H1 (cell line): ENCODE measurements around the gene IZUMO4. TPM values are rescaled to one million over a fixed set of nuclear protein-coding genes. Genes with fewer than 3 reads are reported as not detected.

Source experiments
- CTCF ChIA-PET: fragments of 300-600 bp; sonication (Branson Sonifier 250); formaldehyde crosslinking; loops from one replicate; lab custom pipeline; 2021; ENCODE audit not compliant: partially characterized antibody; lab: Charles Lee
- POLR2A ChIA-PET: fragments of 300-600 bp; sonication (Branson Sonifier 250); formaldehyde crosslinking; loops from one replicate; lab custom pipeline; 2021; ENCODE audit warnings: inconsistent platforms; ENCODE audit not compliant: partially characterized antibody; lab: Charles Lee
- DNase-seq, 2 experiments: peaks; one replicate each; pipeline versions ENCODE4 v3.0.0 to v3.0.0-alpha.2; 2010 to 2022; ENCODE audit warnings: low spot score in 2 of 2, low read depth in 1 of 2, mixed read lengths in 1 of 2
- FAIRE-seq: peaks from 2 replicates; lab custom pipeline; 2011; peaks lifted over from hg19 to GRCh38; lab: Jason Lieb, UNC
- H2AFZ ChIP-seq: 2 replicates; pipeline ENCODE4 v1.8.1; 2012; ENCODE audit warnings: low read length, inconsistent platforms
- H2AK5ac ChIP-seq: 2 replicates; pipeline ENCODE4 v1.6.1; 2013; ENCODE audit warnings: low read depth, low read length
- H2BK120ac ChIP-seq: replicated peaks from 2 replicates; pipeline ENCODE3; 2013; ENCODE audit warnings: low read depth, low read length, inconsistent platforms
- H2BK12ac ChIP-seq: 2 replicates; pipeline ENCODE4 v1.6.1; 2013; ENCODE audit warnings: low read depth, low read length
- H2BK15ac ChIP-seq: 2 replicates; pipeline ENCODE4 v1.6.1; 2013; ENCODE audit warnings: low read length
- H2BK20ac ChIP-seq: 2 replicates; pipeline ENCODE4 v1.6.1; 2013; ENCODE audit warnings: low read length
- H2BK5ac ChIP-seq: 2 replicates; pipeline ENCODE4 v1.6.1; 2013; ENCODE audit warnings: low read depth, low read length
- H3K14ac ChIP-seq: 2 replicates; pipeline ENCODE4 v1.6.1; 2013; ENCODE audit warnings: inconsistent platforms; ENCODE audit not compliant: insufficient read length
- H3K18ac ChIP-seq: 2 replicates; pipeline ENCODE4 v1.6.1; 2013; ENCODE audit warnings: low read length; ENCODE audit errors: extremely low read depth
- H3K23ac ChIP-seq: 2 replicates; pipeline ENCODE4 v1.6.1; 2013; ENCODE audit warnings: inconsistent platforms; ENCODE audit not compliant: insufficient read length
- H3K23me2 ChIP-seq: 2 replicates; pipeline ENCODE4 v1.6.1; 2013; ENCODE audit warnings: low read depth, low read length
- H3K27ac ChIP-seq: 2 replicates; pipeline ENCODE4 v1.6.1; 2011; ENCODE audit warnings: low read depth, low read length, inconsistent platforms
- H3K27me3 ChIP-seq, 4 experiments: replicated peaks in 1 of 4; 1 replicate in 1 of 4; 2 replicates in 3 of 4; pipeline versions ENCODE4 v1.6.1 to v1.8.1; 2011 to 2013; ENCODE audit warnings: low read length in 3 of 4, mild to moderate bottlenecking in 3 of 4, inconsistent platforms in 2 of 4, mixed read lengths in 2 of 4, moderate library complexity in 1 of 4; ENCODE audit not compliant: control insufficient read depth in 3 of 4, insufficient read depth in 3 of 4; ENCODE audit errors: extremely low read depth in 1 of 4
- H3K36me3 ChIP-seq, 4 experiments: 2 replicates each; pipeline versions ENCODE4 v1.6.1 to v1.8.1; 2011 to 2013; ENCODE audit warnings: mild to moderate bottlenecking in 4 of 4, low read length in 3 of 4, moderate library complexity in 2 of 4, control low read depth in 1 of 4, inconsistent platforms in 1 of 4; ENCODE audit not compliant: insufficient read depth in 4 of 4, control insufficient read depth in 2 of 4
- H3K4ac ChIP-seq: replicated peaks from 2 replicates; pipeline ENCODE3; 2013; ENCODE audit warnings: low read length, low read depth, mixed read lengths, inconsistent platforms; ENCODE audit not compliant: insufficient read length
- H3K4me1 ChIP-seq, 4 experiments: replicated peaks in 1 of 4; 1 replicate in 1 of 4; 2 replicates in 3 of 4; pipeline versions ENCODE4 v1.6.1 to v1.8.1; 2011 to 2013; ENCODE audit warnings: low read length in 3 of 4, inconsistent platforms in 2 of 4, mixed read lengths in 1 of 4; ENCODE audit not compliant: insufficient read depth in 4 of 4, control insufficient read depth in 3 of 4
- H3K4me2 ChIP-seq, 2 experiments: 2 replicates each; pipeline versions ENCODE4 v1.6.1 to v1.8.1; 2011 to 2013; ENCODE audit warnings: low read depth in 2 of 2, low read length in 2 of 2, control low read depth in 1 of 2, inconsistent platforms in 1 of 2, mild to moderate bottlenecking in 1 of 2; ENCODE audit not compliant: insufficient read depth in 1 of 2
- H3K4me3 ChIP-seq, 4 experiments: fragments of 200-600, 300-600 bp in 1 of 4; sonication (generic), shearing (Covaris generic), sonication (Bioruptor Twin) in 1 of 4; 2 replicates each; pipeline versions ENCODE4 v1.5.1 to v1.8.1; 2011 to 2016; ENCODE audit warnings: low read length in 4 of 4, low read depth in 3 of 4, control low read depth in 2 of 4, inconsistent platforms in 2 of 4, mild to moderate bottlenecking in 2 of 4, mixed read lengths in 1 of 4, moderate library complexity in 1 of 4; ENCODE audit not compliant: insufficient read depth in 2 of 4; ENCODE audit errors: extremely low read depth in 1 of 4
- H3K56ac ChIP-seq: replicated peaks from 2 replicates; pipeline ENCODE3; 2013; ENCODE audit warnings: low read depth, mild to moderate bottlenecking, mixed read lengths, low read length, inconsistent platforms; ENCODE audit not compliant: insufficient read length
- H3K79me1 ChIP-seq: 2 replicates; pipeline ENCODE4 v1.6.1; 2013; ENCODE audit warnings: low read depth, low read length, control low read depth
- H3K79me2 ChIP-seq, 2 experiments: 2 replicates each; pipeline versions ENCODE4 v1.6.1 to v1.8.1; 2012 to 2013; ENCODE audit warnings: low read length in 2 of 2, mild to moderate bottlenecking in 2 of 2, inconsistent platforms in 1 of 2; ENCODE audit not compliant: insufficient read depth in 2 of 2, control insufficient read depth in 1 of 2
- H3K9ac ChIP-seq, 4 experiments: replicated peaks in 1 of 4; 1 replicate in 1 of 4; 2 replicates in 3 of 4; pipeline versions ENCODE4 v1.6.1 to v1.8.1; 2011 to 2013; ENCODE audit warnings: low read depth in 3 of 4, low read length in 3 of 4, control low read depth in 2 of 4, mild to moderate bottlenecking in 2 of 4, moderate library complexity in 2 of 4, inconsistent platforms in 1 of 4; ENCODE audit errors: extremely low read depth in 1 of 4
- H3K9me3 ChIP-seq, 2 experiments: 2 replicates each; pipeline versions ENCODE4 v1.6.1 to v1.8.1; 2012 to 2013; ENCODE audit warnings: mild to moderate bottlenecking in 2 of 2, moderate library complexity in 2 of 2, control low read depth in 1 of 2, inconsistent platforms in 1 of 2, low read depth in 1 of 2, low read length in 1 of 2, mixed read lengths in 1 of 2; ENCODE audit not compliant: insufficient read depth in 2 of 2
- H4K20me1 ChIP-seq, 2 experiments: replicated peaks in 1 of 2; 2 replicates each; pipeline versions ENCODE3 to v1.8.1; 2011 to 2013; ENCODE audit warnings: inconsistent platforms in 2 of 2, low read length in 2 of 2, mild to moderate bottlenecking in 1 of 2; ENCODE audit not compliant: insufficient read depth in 2 of 2, control insufficient read depth in 1 of 2
- H4K5ac ChIP-seq: 2 replicates; pipeline ENCODE4 v1.6.1; 2013; ENCODE audit warnings: low read length, low read depth, mixed read lengths, inconsistent platforms; ENCODE audit not compliant: insufficient read length
- H4K8ac ChIP-seq: 2 replicates; pipeline ENCODE4 v1.8.0; 2013; ENCODE audit warnings: mild to moderate bottlenecking, moderate library complexity, low read length, inconsistent platforms; ENCODE audit not compliant: insufficient read depth; ENCODE audit errors: extremely low read depth
- H4K91ac ChIP-seq: replicated peaks from 2 replicates; pipeline ENCODE3; 2013; ENCODE audit warnings: low read length, mixed read lengths, inconsistent platforms; ENCODE audit not compliant: insufficient read length
- CTBP2 ChIP-seq: IDR thresholded peaks from 2 replicates; pipeline ENCODE4 v1.7.0; 2011; ENCODE audit warnings: borderline replicate concordance, mild to moderate bottlenecking, moderate library complexity, mixed read lengths, low read length; ENCODE audit not compliant: insufficient read depth, insufficient read length
- JUND ChIP-seq: IDR thresholded peaks from 2 replicates; pipeline ENCODE4 v1.6.1; 2011; ENCODE audit warnings: mild to moderate bottlenecking, improper control_type of control experiment, low read length
- KDM4A ChIP-seq: IDR thresholded peaks from one replicate; pipeline ENCODE4 v1.7.1; 2012; ENCODE audit warnings: low read depth, mild to moderate bottlenecking, moderate library complexity, low read length, inconsistent platforms; ENCODE audit not compliant: severe bottlenecking
- SP2 ChIP-seq: IDR thresholded peaks from 2 replicates; pipeline ENCODE4 v1.6.1; 2012; ENCODE audit warnings: mild to moderate bottlenecking, low read length, inconsistent platforms
- USF2 ChIP-seq: IDR thresholded peaks from 2 replicates; pipeline ENCODE4 v1.6.1; 2011; ENCODE audit warnings: low read length, improper control_type of control experiment
- WGBS, 2 experiments: shearing (Covaris generic) in 1 of 2; methylation state at CpG; one replicate each; pipeline versions ENCODE4 v1.1.6 to v1.1.7; 2013 to 2015; ENCODE audit warnings: low lambda C conversion rate in 2 of 2, mixed read lengths in 2 of 2, inconsistent platforms in 1 of 2, low coverage in 1 of 2, missing lambda C conversion rate in 1 of 2; ENCODE audit not compliant: insufficient replicate concordance in 2 of 2, insufficient coverage in 1 of 2, insufficient read length in 1 of 2; ENCODE audit errors: extremely low coverage in 1 of 2, missing lambda C conversion rate in 1 of 2; 5-methylcytosine and 5-hydroxymethylcytosine counted together
- polyA plus RNA-seq, 7 experiments: library from polyadenylated mRNA; depleted of rRNA in 3 of 7; stranded (reverse) in 5 of 7; unstranded in 2 of 7; fragments of >200 nt in 5 of 7; fragments of 200-250 nt in 2 of 7; gene quantifications; 1 replicate in 5 of 7; 2 replicates in 1 of 7; 4 replicates in 1 of 7; pipeline versions ENCODE4 v1.2.1 to v1.2.3, GENCODE V29; 2011 to 2013; ENCODE audit warnings: missing spikeins in 2 of 7, mixed read lengths in 2 of 7
- total RNA-seq: library from RNA; stranded (reverse); fragmentation: NEBNext Ultra II Directional; extraction: Animal tissue kit (Norgen Biotek cat#: 25700); gene quantifications from 2 replicates; pipeline ENCODE4 v1.2.1, GENCODE V29; 2021

The IZUMO4 gene
- total and polyA plus RNA-seq, 2 of the 8 experiments (the other 6 are each of a cell fraction or from before 2014, with no cell fraction given), result 1.8 to 1.9 TPM

GRCh38 chr19:2056837-2057192 lies 39.9 kb upstream of the IZUMO4 start:
- Histone ChIP-seq H3K23ac (no peak overlapping the region), H4K20me1 (no peaks in the 10 kb centered on the region), H3K27ac (no peak overlapping the region), H3K79me1 (no peaks in the 10 kb centered on the region), H2AK5ac (no peak overlapping the region), H3K4me2 (no peak overlapping the region), H3K36me3 (no peaks in the 10 kb centered on the region), H3K4me1 (peaks cover 4 to 25% (median 19%) of the 10 kb centered on the region in 4 experiments), H3K56ac (no peak overlapping the region), H4K5ac (peak overlapping the region; percentile 16), H3K23me2 (peaks cover 4% of the 10 kb centered on the region; the same call in 1 of the 2 replicates), H2BK12ac (peak overlapping the region; percentile 84; the same call in 1 of the 2 replicates), H3K4me3 (no peak overlapping the region), H3K14ac (no peak overlapping the region), H3K4ac (peak overlapping the region; percentile 75), H3K27me3 (no peaks in the 10 kb centered on the region), H2BK5ac (no peak overlapping the region; the same call in 1 of the 2 replicates), H2BK15ac (0 out of 2 replicates have a peak overlapping the region, but pooled peaks have one; percentile 95), H4K91ac (peak overlapping the region; percentile 92), H3K9ac (no peak overlapping the region)
- DNase-seq, result peak in 1 of 2 experiments; percentile 44
- ChIA-PET CTCF (interaction anchor here (0.6 to 3.2 kb wide), 3 partner anchors 12 to 166 kb away, joined by 3 to 16 read pairs (median 5); no protein-coding TSS in a partner anchor), POLR2A (interaction anchor here (0.8 to 22.2 kb wide), 3 partner anchors 10 to 151 kb away, joined by 5 to 524 read pairs (median 7); no protein-coding TSS in a partner anchor)
- WGBS, 2 experiments, result 89% methylated on average over 3 of the region's 5 CpGs; no CpG with 5 or more reads in 1 of the 2 experiments
- no peak for FAIRE-seq
- TF ChIP-seq SP2 (no peak), CTBP2 (no peak), JUND (no peak), KDM4A (no peak), USF2 (no peak)
- TF ChIP-seq, all 59 proteins: peak for 0
- Histone ChIP-seq H2BK20ac (no peak overlapping the region), H3K18ac (no peak overlapping the region), H2BK120ac (no peak overlapping the region), H2AFZ (no peak overlapping the region), H3K9me3 (no peaks in the 10 kb centered on the region), H4K8ac (no peak overlapping the region), H3K79me2 (no peaks in the 10 kb centered on the region)
